Lung (tissue), 12 donors: ENCODE results near the gene SIX1. TPM values are rescaled to one million over a fixed set of nuclear protein-coding genes. Genes with fewer than 3 reads are reported as not detected.

Experiments
- ATAC-seq: fragments of 200-7000 bp; cut with Tn5 transposase; one replicate; pipeline ENCODE4 v1.9.1; 2020; ENCODE audit warnings: moderate number of reproducible peaks; ENCODE audit not compliant: insufficient read depth, low FRiP score
- DNase-seq, 3 donors: peaks; one replicate each; pipeline ENCODE4 v3.0.0-alpha.2; 2013 to 2017
- H3K27ac ChIP-seq, 2 donors: one replicate each; pipeline ENCODE4 v1.5.1; 2013; ENCODE audit warnings: mild to moderate bottlenecking in 2 of 2, moderate library complexity in 2 of 2, control low read depth in 1 of 2, inconsistent platforms in 1 of 2, low read depth in 1 of 2, low read length in 1 of 2
- H3K27me3 ChIP-seq, 3 donors: one replicate each; pipeline ENCODE4 v1.5.1; 2013; ENCODE audit warnings: low read length in 2 of 3; ENCODE audit not compliant: control insufficient read depth in 3 of 3, insufficient read depth in 3 of 3
- H3K36me3 ChIP-seq, 4 donors: one replicate each; pipeline ENCODE4 v1.5.1; 2013; ENCODE audit warnings: low read length in 4 of 4, mild to moderate bottlenecking in 1 of 4, moderate library complexity in 1 of 4; ENCODE audit not compliant: control insufficient read depth in 4 of 4, insufficient read depth in 4 of 4
- H3K4me1 ChIP-seq, 5 donors: one replicate each; pipeline ENCODE4 v1.5.1; 2013; ENCODE audit warnings: low read length in 5 of 5, mild to moderate bottlenecking in 2 of 5, moderate library complexity in 1 of 5; ENCODE audit not compliant: control insufficient read depth in 5 of 5, insufficient read depth in 5 of 5
- H3K4me3 ChIP-seq: one replicate; pipeline ENCODE4 v1.5.1; 2013; ENCODE audit warnings: mild to moderate bottlenecking, control low read depth, moderate library complexity
- H3K9ac ChIP-seq, 2 donors: one replicate each; pipeline ENCODE4 v1.5.1; 2013; ENCODE audit warnings: low read length in 2 of 2, control low read depth in 1 of 2; ENCODE audit not compliant: insufficient read depth in 1 of 2
- H3K9me3 ChIP-seq, 4 donors: one replicate each; pipeline ENCODE4 v1.5.1; 2013; ENCODE audit warnings: low read length in 3 of 4, mild to moderate bottlenecking in 1 of 4, moderate library complexity in 1 of 4; ENCODE audit not compliant: control insufficient read depth in 4 of 4, insufficient read depth in 3 of 4
- CTCF ChIP-seq: IDR thresholded peaks from 2 replicates; pipeline ENCODE4 v1.5.1; 2012; ENCODE audit warnings: mild to moderate bottlenecking; ENCODE audit errors: control extremely low read depth, extremely low read depth
- WGBS, 2 donors: extraction: QIAGEN DNeasy Blood & Tissue Kit; methylation state at CpG; one replicate each; pipeline ENCODE4 v1.1.7; 2013; 5-methylcytosine and 5-hydroxymethylcytosine counted together
- polyA plus RNA-seq, 2 donors: library from polyadenylated mRNA; stranded (reverse); fragments of 200-250 nt; gene quantifications; one replicate each; pipeline ENCODE4 v1.2.1, GENCODE V29; 2013
- total RNA-seq, 2 donors: library from RNA; depleted of rRNA in 1 of 2; stranded (reverse); fragments of >200 nt in 1 of 2; gene quantifications; one replicate each; pipeline ENCODE4 v1.2.1, GENCODE V29; 2014 to 2021
- donor health status: control.
- donor health status: control.
- donor health status: Bipolar disorder and iron deficiency.
- donor health status: healthy.
- donor health status: DM: yes; HTN: yes; CAD: no.

The SIX1 gene
- total and polyA plus RNA-seq, 4 donors: 2.1 to 5.9 (median 3.8) TPM

GRCh38 chr14:60594062-60594461, 55.2 kb downstream of the SIX1 start:
- Histone ChIP-seq H3K27me3 (no peaks in the 10 kb centered on the region), H3K9me3 (no peaks in the 10 kb centered on the region), H3K4me1 (no peaks in the 10 kb centered on the region), H3K9ac (no peak overlapping the region), H3K27ac (no peak overlapping the region), H3K36me3 (no peaks in the 10 kb centered on the region), H3K4me3 (no peak overlapping the region)
- ATAC-seq (no peak), DNase-seq (no peak)
- 91 to 95% methylated on average over 3 of the region's 3 CpGs for WGBS, 2 donors
- no peak for TF ChIP-seq CTCF

Other genes with a start within 250 kb of the SIX1 start
- 1 to 10 TPM in 1 of 2 donors, under 1 TPM in 1; 0.64 to 1.1 TPM for gene C14orf39, start 163.4 kb downstream of the SIX1 start, total RNA-seq
- under 1 TPM; 0.02 to 0.08 TPM for gene C14orf39, start 163.4 kb downstream of the SIX1 start, polyA plus RNA-seq
- gene SIX6, start 140.3 kb downstream of the SIX1 start, total RNA-seq: not detected
- not detected for gene SIX6, start 140.3 kb downstream of the SIX1 start, polyA plus RNA-seq
- gene SIX4, start 74.9 kb upstream of the SIX1 start, total RNA-seq: 1 to 10 TPM; 5.2 to 7.1 TPM
- gene SIX4, start 74.9 kb upstream of the SIX1 start, polyA plus RNA-seq: 1 to 10 TPM; 1.0 to 1.1 TPM
- gene MNAT1, start 85.3 kb upstream of the SIX1 start, total RNA-seq: 10 to 100 TPM; 25.5 to 85.5 TPM
- 10 to 100 TPM; 16.7 to 17.7 TPM for gene MNAT1, start 85.3 kb upstream of the SIX1 start, polyA plus RNA-seq